Mesodermal cell (in vitro differentiated cells): Measurements from ENCODE around the gene CHD1.
"Not testable (repeated sequence)": the region's sequence is repeated elsewhere in the genome, so short reads cannot be mapped to it uniquely, and the experiment has no call there.

ENCODE experiments used
- H3K27ac ChIP-seq: 2 replicates; pipeline ENCODE4 v1.7.0; 2013; ENCODE audit warnings: mild to moderate bottlenecking, low read depth, low read length, moderate library complexity; ENCODE audit not compliant: severe bottlenecking
- H3K36me3 ChIP-seq: 2 replicates; pipeline ENCODE4 v1.7.1; 2013; ENCODE audit warnings: mild to moderate bottlenecking, low read length, moderate library complexity; ENCODE audit not compliant: control insufficient read depth, insufficient read depth
- H3K4me1 ChIP-seq: one replicate; pipeline ENCODE4 v1.7.1; 2013; ENCODE audit warnings: mild to moderate bottlenecking, low read length; ENCODE audit not compliant: insufficient read depth, control insufficient read depth, poor library complexity, severe bottlenecking
- H3K4me3 ChIP-seq: 2 replicates; pipeline ENCODE4 v1.7.0; 2013; ENCODE audit warnings: low read length, control low read depth, mild to moderate bottlenecking; ENCODE audit not compliant: insufficient read depth, poor library complexity, severe bottlenecking; ENCODE audit errors: extremely low read depth
- H3K9me3 ChIP-seq: 2 replicates; pipeline ENCODE4 v1.7.1; 2013; ENCODE audit warnings: mild to moderate bottlenecking, low read length, moderate library complexity; ENCODE audit not compliant: control insufficient read depth
- WGBS, 2 experiments: methylation state at CpG; one replicate each; pipeline ENCODE4 v1.1.5; 2013; ENCODE audit warnings: missing lambda C conversion rate in 2 of 2; ENCODE audit not compliant: insufficient coverage in 2 of 2; 5-methylcytosine and 5-hydroxymethylcytosine counted together

Gene CHD1

GRCh38 chr5:98962587-98962986 is 33.8 kb upstream of the CHD1 start:
- H3K36me3 ChIP-seq: no peaks in the 10 kb centered on the region
- peaks cover 7% of the 10 kb centered on the region for H3K4me1 ChIP-seq
- H3K9me3 ChIP-seq: peaks cover 4% of the 10 kb centered on the region
- H3K4me3 ChIP-seq: no peak overlapping the region
- no peak overlapping the region for H3K27ac ChIP-seq

- Histone ChIP-seq H3K4me1 (peaks cover 7% of the 10 kb centered on the region), H3K9me3 (peaks cover 4% of the 10 kb centered on the region), H3K4me3 (no peak overlapping the region), H3K36me3 (no peaks in the 10 kb centered on the region), H3K27ac (no peak overlapping the region)
- WGBS, 2 experiments: 80 to 100% methylated on average over 2 of the region's 3 CpGs
These were observed 33.0 kb upstream of the CHD1 start for GRCh38 chr5:98961665-98962344.

- no peak overlapping the region for H3K4me3 ChIP-seq
- H3K36me3 ChIP-seq: no peaks in the 10 kb centered on the region
- no CpG with 5 or more reads among the region's 2 CpGs for WGBS, 2 experiments
- no peaks in the 10 kb centered on the region for H3K9me3 ChIP-seq
- no peak overlapping the region for H3K27ac ChIP-seq
- no peaks in the 10 kb centered on the region for H3K4me1 ChIP-seq
These were observed 28.5 kb upstream of the CHD1 start for GRCh38 chr5:98957307-98957706.

- no CpG with 5 or more reads among the region's 3 CpGs for WGBS, 2 experiments
- not testable (repeated sequence) for H3K4me3 ChIP-seq, H3K36me3 ChIP-seq, H3K4me1 ChIP-seq, H3K27ac ChIP-seq, H3K9me3 ChIP-seq
These were observed 27.1 kb upstream of the CHD1 start for GRCh38 chr5:98955888-98956287.

GRCh38 chr5:98955471-98955870 is 26.7 kb upstream of the CHD1 start:
- H3K4me1 ChIP-seq, H3K36me3 ChIP-seq, H3K27ac ChIP-seq, H3K9me3 ChIP-seq, H3K4me3 ChIP-seq: not testable (repeated sequence)
- WGBS, 2 experiments: no CpG with 5 or more reads among the region's 2 CpGs

GRCh38 chr5:98954392-98955028 is 25.7 kb upstream of the CHD1 start:
- WGBS, 2 experiments: 83 to 92% methylated on average over 5 of the region's 5 CpGs

GRCh38 chr5:98942847-98943246 is 14.0 kb upstream of the CHD1 start:
- no peaks in the 10 kb centered on the region for H3K36me3 ChIP-seq
- 80 to 100% methylated on average over 2 of the region's 3 CpGs for WGBS, 2 experiments
- H3K4me1 ChIP-seq: peaks cover 19% of the 10 kb centered on the region
- H3K4me3 ChIP-seq: no peak overlapping the region
- no peak overlapping the region for H3K27ac ChIP-seq
- no peaks in the 10 kb centered on the region for H3K9me3 ChIP-seq

More at GRCh38 chr5:98954392-98955028, 25.7 kb upstream of the CHD1 start:
- Histone ChIP-seq H3K4me3 (no peak overlapping the region), H3K27ac (no peak overlapping the region), H3K36me3 (no peaks in the 10 kb centered on the region), H3K4me1 (no peaks in the 10 kb centered on the region), H3K9me3 (no peaks in the 10 kb centered on the region)

GRCh38 chr5:98941131-98941883 is 12.5 kb upstream of the CHD1 start:
- H3K9me3 ChIP-seq: no peaks in the 10 kb centered on the region
- no peak overlapping the region for H3K4me3 ChIP-seq
- peak overlapping the region; percentile 37 for H3K27ac ChIP-seq
- no peaks in the 10 kb centered on the region for H3K36me3 ChIP-seq
- WGBS, 2 experiments: 92 to 93% methylated on average over 3 to 5 of the region's 6 CpGs
- peaks cover 22% of the 10 kb centered on the region for H3K4me1 ChIP-seq

- Histone ChIP-seq H3K4me3 (no peak overlapping the region), H3K4me1 (peaks cover 22% of the 10 kb centered on the region), H3K27ac (peak overlapping the region; percentile 51), H3K36me3 (no peaks in the 10 kb centered on the region), H3K9me3 (no peaks in the 10 kb centered on the region)
- no CpG with 5 or more reads among the region's 2 CpGs for WGBS, 2 experiments
These were observed 11.8 kb upstream of the CHD1 start for GRCh38 chr5:98940581-98940980.

- H3K4me3 ChIP-seq: no peak overlapping the region
- 53 to 57% methylated on average over 1 to 2 of the region's 2 CpGs for WGBS, 2 experiments
These were observed 9.7 kb upstream of the CHD1 start for GRCh38 chr5:98938464-98938863.

More at GRCh38 chr5:98938464-98938863, 9.7 kb upstream of the CHD1 start:
- Histone ChIP-seq H3K27ac (no peak overlapping the region), H3K4me1 (peaks cover 22% of the 10 kb centered on the region), H3K36me3 (no peaks in the 10 kb centered on the region), H3K9me3 (no peaks in the 10 kb centered on the region)
